ENCODE measurements around the gene HK3.

DNA sequence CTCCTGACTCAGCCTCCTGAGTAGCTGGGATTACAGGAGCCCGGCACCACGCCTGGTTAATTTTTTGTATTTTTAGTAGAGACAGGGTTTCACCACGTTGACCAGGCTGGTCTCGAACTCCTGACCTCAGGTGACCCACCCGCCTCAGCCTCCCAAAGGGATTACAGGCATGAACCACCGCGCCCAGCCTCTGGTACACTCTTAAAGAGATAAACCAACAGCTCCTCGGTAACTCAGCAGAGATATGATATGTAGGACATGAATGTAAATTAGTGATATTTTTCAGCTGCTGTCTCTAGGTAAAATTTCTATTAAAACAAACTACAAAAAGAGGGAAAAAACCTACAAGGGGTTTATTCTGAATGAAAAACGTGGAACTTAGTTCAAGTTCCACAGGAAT, 42.8 kb upstream of the HK3 start:
- no peak for TF ChIP-seq CTCF (conservative IDR thresholded peaks at IDR 0.05; ENCODE audit: low read depth, low read length)
- no peak for TF ChIP-seq EZH2phosphoT487 (IDR thresholded peaks at IDR 0.05; ENCODE audit: borderline replicate concordance, low read length)
